ENCODE results near the gene TRPM2. TPM values are rescaled to one million over a fixed set of nuclear protein-coding genes. Genes with fewer than 3 reads are reported as not detected.

Gene TRPM2
- total and polyA plus RNA-seq, 2 of the 4 experiments (the other 2 are of a cell fraction), result not detected

DNA sequence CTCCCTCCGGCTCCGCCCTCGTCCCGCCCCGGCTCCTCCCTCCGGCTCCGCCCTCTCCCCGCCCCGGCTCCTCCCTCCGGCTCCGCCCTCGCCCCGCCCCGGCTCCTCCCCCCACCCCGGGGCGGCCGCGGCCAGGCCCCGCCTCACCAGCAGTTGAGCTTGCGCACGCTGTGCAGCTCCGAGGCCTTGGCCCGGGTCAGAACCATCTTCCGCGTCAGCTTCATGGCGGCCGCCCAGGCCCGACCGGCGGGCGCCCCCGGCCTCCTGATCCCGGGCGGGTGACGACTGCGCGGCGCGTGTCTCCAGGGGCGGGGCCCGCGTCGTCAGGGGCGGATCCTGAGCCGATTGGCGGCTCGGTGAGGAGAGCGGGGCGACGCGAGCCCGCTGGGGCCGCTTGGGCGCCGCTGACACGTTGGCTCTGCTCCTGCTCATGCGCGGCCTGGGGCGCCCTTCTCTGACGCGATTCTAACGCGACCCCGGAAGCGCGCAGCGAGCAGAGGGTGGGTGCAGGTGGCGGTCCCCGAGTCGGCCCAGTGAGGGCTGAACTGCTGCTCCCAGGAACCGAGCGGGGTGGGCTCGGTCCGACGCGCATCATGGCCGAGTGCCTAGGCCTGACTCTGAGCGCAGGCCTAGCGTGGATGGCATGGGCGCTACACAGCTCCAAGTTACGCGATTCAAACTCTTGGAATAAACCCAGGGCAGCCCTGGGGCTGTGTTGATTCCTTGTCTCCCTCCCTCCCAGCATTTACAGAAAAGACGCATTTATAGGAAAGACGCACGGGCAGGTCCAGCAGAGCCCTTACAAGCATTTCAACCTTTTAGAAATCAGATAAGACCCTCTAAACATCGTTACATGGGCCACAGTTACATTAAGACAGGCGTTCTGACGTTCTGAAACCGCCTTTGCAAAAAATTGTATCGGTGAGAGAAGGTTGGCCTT is 14.2 kb upstream of the TRPM2 start, which contains the start of gene CFAP410:
Gene CFAP410 (minus strand): TSS at position 420 of the 940 bp plus-strand sequence. CDS start 196 bp downstream, at position 224.
- Histone ChIP-seq H2BK15ac (ENCODE audit: low read depth, low read length) (0 out of 3 replicates have a peak within 1 kb of the TSS, but pooled peaks have one; percentile 80), H3K4me2 (ENCODE audit: low read depth, low read length) (peak within 1 kb of the TSS; percentile 100), H4K20me1 (ENCODE audit: insufficient read depth, low read length) (peaks cover 6% of the 10 kb centered on the region; the same call in 1 of the 2 replicates), H3K18ac (ENCODE audit: low read depth, low read length) (peak within 1 kb of the TSS; percentile 84), H4K5ac (ENCODE audit: low read depth, low read length) (peak within 1 kb of the TSS; percentile 99), H4K8ac (ENCODE audit: low read depth in 2 of 2, low read length in 2 of 2) (peak within 1 kb of the TSS; percentile 97 to 99), H2BK20ac (ENCODE audit: low read depth, low read length) (no peak within 1 kb of the TSS), H3K9ac (ENCODE audit: low read depth, low read length) (peak within 1 kb of the TSS; percentile 88), H2AK5ac (ENCODE audit: low read depth, low read length) (peak within 1 kb of the TSS; percentile 96), H3K56ac (ENCODE audit: extremely low read depth, insufficient read depth, low read length) (peak within 1 kb of the TSS; percentile 54), H3K4me1 (ENCODE audit: control insufficient read depth, insufficient read depth, low read length) (peaks cover 6% of the 10 kb centered on the region), H2BK120ac (ENCODE audit: low read depth, low read length) (peak within 1 kb of the TSS; percentile 70; the same call in 1 of the 2 replicates), H3K14ac (replicated peaks; ENCODE audit: low read depth, low read length) (peak within 1 kb of the TSS; percentile 92), H3K79me1 (ENCODE audit: low read depth in 1 of 2, low read length in 2 of 2) (peaks cover 0 to 8% of the 10 kb centered on the region in 2 experiments; a peak in 1 of 4 replicates), H3K36me3 (ENCODE audit: control insufficient read depth, insufficient read depth, low read length) (peaks cover 8% of the 10 kb centered on the region; the same call in 1 of the 2 replicates), H3K9me3 (ENCODE audit: control insufficient read depth, insufficient read depth, low read length) (no peaks in the 10 kb centered on the region), H3K4ac (ENCODE audit: low read depth, low read length) (peak within 1 kb of the TSS; percentile 90), H3K9me1 (ENCODE audit: insufficient read depth, low read length) (peaks cover 9% of the 10 kb centered on the region), H3K4me3 (ENCODE audit: insufficient read depth, low read depth, low read length) (peak within 1 kb of the TSS; percentile 96), H4K91ac (ENCODE audit: insufficient read depth, low read depth, low read length) (peak within 1 kb of the TSS; percentile 90), H3K27me3 (ENCODE audit: control insufficient read depth, insufficient read depth, low read length) (no peaks in the 10 kb centered on the region), H2AFZ (replicated peaks; ENCODE audit: low read length, poor library complexity) (peak within 1 kb of the TSS; percentile 92), H3K27ac (ENCODE audit: insufficient read depth, low read length) (peak within 1 kb of the TSS; percentile 97), H2BK5ac (ENCODE audit: low read depth, low read length, poor library complexity, severe bottlenecking) (peak within 1 kb of the TSS; percentile 97), H3K23ac (ENCODE audit: low read depth, low read length) (peak within 1 kb of the TSS; percentile 68; the same call in 1 of the 2 replicates), H2AK9ac (replicated peaks; ENCODE audit: low read depth, low read length, poor library complexity) (peak within 1 kb of the TSS; percentile 96)
- TF ChIP-seq RAD21 (IDR thresholded peaks at IDR 0.05; ENCODE audit: low read length) (0 out of 2 replicates have a peak, but pooled peaks have one; percentile 1), POLR2A (IDR thresholded peaks at IDR 0.05; ENCODE audit: low read depth, low read length) (peak; percentile 93), BHLHE40 (IDR thresholded peaks at IDR 0.05; ENCODE audit: low read depth, low read length) (peak; percentile 4; the same call in 1 of the 2 replicates), MXI1 (IDR thresholded peaks at IDR 0.05; ENCODE audit: borderline replicate concordance, low read depth, low read length) (peak; percentile 80; the same call in 1 of the 2 replicates), NFE2L2 (IDR thresholded peaks at IDR 0.05; ENCODE audit: low read depth, low read length) (no peak), MAZ (IDR thresholded peaks at IDR 0.05; ENCODE audit: borderline replicate concordance, low read depth, low read length) (peak; percentile 93), RFX5 (IDR thresholded peaks at IDR 0.05; ENCODE audit: low read depth, low read length) (no peak)
- TF ChIP-seq, protein P1, sequence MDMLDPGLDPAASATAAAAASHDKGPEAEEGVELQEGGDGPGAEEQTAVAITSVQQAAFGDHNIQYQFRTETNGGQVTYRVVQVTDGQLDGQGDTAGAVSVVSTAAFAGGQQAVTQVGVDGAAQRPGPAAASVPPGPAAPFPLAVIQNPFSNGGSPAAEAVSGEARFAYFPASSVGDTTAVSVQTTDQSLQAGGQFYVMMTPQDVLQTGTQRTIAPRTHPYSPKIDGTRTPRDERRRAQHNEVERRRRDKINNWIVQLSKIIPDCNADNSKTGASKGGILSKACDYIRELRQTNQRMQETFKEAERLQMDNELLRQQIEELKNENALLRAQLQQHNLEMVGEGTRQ (IDR thresholded peaks at IDR 0.05; ENCODE audit: low read depth, low read length), result no peak; the same call in 1 of the 2 replicates
- WGBS, 2 experiments (ENCODE audit: extremely low coverage in 2 of 2, insufficient read length in 1 of 2), result 0% methylated on average over 19 of the region's 90 CpGs; no CpG with 5 or more reads in 1 of the 2 experiments
- ATAC-seq (ENCODE audit: low read depth), result peak; percentile 91
- intact Hi-C loops (cut with micrococcal nuclease), result loop anchor here (10.0 kb wide), 1 partner anchor 146 kb away; no protein-coding TSS in a partner anchor
- CTCF ChIA-PET, result no interaction called here
- POLR2A ChIA-PET (ENCODE audit: unreplicated experiment), result no interaction called here
- peak; percentile 94 for DNase-seq
- TSS peak; percentile 88 for BruUV-seq (replicated peaks)
- dilution Hi-C loops (cut with HindIII; ENCODE audit: low sequenced_read_pairs, unreplicated experiment), result no loop called here
- in situ Hi-C loops (cut with MboI; ENCODE audit: low sequenced_read_pairs), result no loop called here

Measured in IMR-90 (cell line).